NCI-H526 (cell line): ENCODE results near the gene RGCC.
"Not testable (repeated sequence)": the region's sequence is repeated elsewhere in the genome, so short reads cannot be mapped to it uniquely, and the experiment has no call there.

ENCODE experiments used
- DNase-seq, 2 experiments: peaks; one replicate each; lab custom pipeline; 2025; lab: John Stamatoyannopoulos, UW

RGCC gene

DNA sequence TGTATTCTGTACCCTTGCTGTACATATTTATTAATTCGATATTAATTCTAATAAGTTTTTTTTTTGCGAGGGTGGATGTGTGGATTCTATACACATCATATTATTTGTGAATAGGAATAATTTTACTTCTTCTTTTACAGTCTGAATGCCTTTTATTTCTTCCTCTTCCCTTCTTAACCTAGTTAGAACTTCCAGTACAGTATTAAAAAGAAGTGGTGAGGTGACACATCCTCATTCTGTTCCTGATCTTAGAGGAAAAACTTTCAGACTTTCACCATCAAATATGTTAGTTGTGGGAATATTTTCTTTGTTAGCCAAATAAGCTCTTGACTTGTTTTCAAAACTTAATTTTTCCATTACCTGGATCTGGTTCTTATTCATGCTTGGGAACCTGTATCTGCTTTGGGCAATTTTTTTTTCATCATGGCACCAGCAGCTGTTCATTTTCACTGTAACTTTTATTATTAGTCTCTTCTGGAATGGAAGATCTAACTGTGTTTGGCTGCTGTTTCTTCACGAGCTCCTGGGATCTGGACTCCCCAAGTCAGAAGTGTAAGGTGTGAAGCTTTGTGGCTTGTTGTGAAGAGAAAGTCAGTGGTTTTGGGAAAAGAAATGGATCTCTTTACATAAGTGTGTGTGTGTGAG is 33.1 kb downstream of the RGCC start:
- no peak for DNase-seq

- DNase-seq, result no peak
These were observed 34.1 kb downstream of the RGCC start for GRCh38 chr13:41491436-41491835.

- DNase-seq, result no peak
These were observed 35.3 kb downstream of the RGCC start for GRCh38 chr13:41492432-41493260.

DNA sequence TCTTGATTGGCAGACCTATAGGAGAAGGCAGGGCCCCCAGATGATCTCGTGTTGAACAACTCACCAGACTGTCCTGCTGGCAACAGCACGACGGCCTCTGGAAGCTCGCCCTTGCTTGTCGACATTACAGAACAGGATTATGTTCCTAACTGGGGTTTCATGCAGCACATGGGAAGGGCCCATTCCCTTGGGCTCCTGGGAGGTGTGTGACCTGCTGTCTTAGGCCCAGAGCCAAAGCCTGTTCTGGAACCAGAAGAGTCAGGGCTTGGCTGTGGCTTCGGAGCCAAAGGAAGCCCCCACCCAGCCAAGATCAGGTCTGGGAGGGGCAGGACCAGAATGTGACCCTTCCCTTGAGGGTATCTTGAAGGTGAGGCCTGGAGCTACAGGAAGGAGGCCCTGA is 36.9 kb downstream of the RGCC start:
- no peak for DNase-seq

DNA sequence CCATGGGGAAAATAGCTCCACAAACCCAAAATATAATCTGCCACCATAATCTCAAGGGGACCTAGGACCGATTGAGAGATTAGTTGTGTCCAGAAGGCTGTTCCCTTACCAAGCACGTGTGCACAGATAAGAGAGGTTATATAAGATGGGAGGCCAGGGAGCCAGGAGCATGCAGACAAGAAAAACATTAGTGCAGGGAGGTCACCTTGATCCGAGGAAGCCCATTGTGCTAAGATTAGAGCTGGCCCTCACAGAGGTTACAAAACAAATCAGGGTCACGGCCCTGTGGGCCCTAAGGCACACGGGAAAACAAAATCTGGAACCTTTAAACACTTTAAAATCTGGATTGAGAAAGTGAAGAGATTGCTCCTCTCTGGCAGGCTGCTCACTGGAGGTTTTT is 37.7 kb downstream of the RGCC start:
- DNase-seq, result no peak

DNA sequence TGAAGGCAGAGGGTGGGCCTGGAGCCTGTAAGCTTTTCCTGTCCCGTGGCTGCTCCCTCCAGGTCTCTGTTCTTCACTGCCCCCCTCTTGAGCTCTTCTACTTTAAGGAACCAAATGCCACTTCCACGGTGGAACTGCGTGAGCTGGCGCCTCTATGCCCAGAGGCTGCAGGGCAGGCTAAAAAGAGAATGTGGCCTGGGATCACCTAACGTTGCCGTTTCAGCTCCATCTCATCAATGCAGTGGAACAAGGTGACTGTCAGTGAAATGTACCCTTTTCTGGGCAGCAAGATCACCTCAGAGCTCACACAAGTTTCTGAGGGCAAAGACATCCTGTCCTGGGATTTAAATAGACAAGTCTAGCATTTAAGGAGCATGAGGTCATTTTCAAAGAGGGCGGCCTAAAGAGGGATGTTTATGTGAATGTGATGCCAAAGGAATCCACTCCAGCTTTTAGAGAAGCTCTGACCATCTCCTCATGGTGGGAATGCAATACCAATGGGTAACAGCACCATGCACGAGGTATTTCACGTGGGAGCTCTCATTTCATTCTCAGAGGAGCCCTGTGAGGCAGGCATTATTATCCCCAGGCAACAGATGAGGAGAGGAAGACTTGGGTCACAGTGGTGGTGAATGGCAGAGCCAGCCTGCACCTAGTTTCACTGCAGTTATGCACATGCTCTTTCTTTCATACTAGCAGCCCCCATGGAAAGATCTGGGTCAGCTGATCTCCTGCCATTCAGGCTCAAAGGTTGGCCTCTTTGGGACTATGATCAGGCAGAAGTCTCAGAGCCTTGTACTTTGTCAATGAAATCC is 39.3 kb downstream of the RGCC start:
- no peak for DNase-seq

GRCh38 chr13:41497436-41497835 is 40.1 kb downstream of the RGCC start:
- no peak for DNase-seq

- DNase-seq, result no peak
These were observed 42.1 kb downstream of the RGCC start for GRCh38 chr13:41499452-41499851.

DNA sequence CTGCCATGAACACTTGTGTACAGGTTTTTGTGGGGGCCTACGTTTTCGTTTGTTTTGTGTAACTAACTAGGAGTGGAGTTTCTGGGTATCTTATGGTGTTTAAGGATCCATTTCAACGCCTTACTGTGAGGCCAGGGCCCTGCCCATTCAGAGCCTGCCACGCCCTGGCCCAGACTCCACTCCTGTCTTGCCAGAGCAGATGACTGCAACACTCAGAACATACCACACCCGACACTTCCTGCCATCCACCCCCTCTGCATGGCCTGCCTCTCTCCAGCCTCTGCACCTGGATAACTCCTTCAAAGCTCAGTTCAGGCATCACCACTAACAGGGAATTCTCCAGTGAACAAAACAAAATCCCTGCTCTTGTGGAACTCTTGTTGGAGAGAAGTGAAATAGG is 43.2 kb downstream of the RGCC start:
- no peak for DNase-seq

- DNase-seq, result no peak
These were observed 43.9 kb downstream of the RGCC start for GRCh38 chr13:41501281-41501680.

- no peak for DNase-seq
These were observed 44.7 kb downstream of the RGCC start for GRCh38 chr13:41502031-41502430.

- peak; percentile 45 to 83 for DNase-seq
These were observed 45.3 kb downstream of the RGCC start for GRCh38 chr13:41502673-41503072.

DNA sequence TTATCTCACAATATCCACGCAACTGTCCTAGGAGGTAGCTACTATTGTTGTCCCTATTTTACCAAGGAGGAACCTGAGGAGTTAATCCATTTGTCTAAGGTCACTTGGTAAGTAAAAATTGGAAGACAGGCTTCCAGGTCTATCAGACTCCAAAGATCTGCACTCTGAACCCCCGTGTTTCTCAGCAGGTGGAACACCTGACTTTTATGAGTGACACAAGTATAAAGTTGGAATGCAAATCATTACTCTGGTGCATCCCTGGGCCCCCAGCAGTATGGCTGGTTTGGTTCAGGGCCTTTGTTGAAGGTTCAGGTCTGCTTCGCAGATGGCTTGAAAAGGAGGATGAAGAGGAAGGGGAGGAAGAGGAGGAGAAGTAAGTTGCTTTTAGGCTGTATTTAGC is 46.0 kb downstream of the RGCC start:
- DNase-seq, result no peak

DNA sequence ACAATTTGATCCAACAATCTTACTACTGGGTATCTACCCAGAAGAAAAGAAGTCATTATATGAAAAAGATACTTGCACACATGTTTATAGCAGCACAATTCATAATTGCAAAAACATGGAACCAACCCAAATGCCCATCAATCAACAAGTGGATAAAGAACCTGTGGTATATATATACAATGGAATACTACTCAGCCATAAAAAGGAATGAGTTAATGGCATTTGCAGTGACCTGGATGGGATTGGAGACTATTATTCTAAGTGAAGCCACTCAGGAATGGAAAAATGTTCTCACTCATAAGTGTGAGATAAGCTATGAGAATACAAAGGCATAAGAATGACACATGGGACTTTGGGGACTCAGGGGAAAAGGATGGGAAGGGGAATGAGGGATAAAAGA is 47.3 kb downstream of the RGCC start:
- DNase-seq, result not testable (repeated sequence)

- no peak for DNase-seq
These were observed 48.0 kb downstream of the RGCC start for GRCh38 chr13:41505209-41505835.

DNA sequence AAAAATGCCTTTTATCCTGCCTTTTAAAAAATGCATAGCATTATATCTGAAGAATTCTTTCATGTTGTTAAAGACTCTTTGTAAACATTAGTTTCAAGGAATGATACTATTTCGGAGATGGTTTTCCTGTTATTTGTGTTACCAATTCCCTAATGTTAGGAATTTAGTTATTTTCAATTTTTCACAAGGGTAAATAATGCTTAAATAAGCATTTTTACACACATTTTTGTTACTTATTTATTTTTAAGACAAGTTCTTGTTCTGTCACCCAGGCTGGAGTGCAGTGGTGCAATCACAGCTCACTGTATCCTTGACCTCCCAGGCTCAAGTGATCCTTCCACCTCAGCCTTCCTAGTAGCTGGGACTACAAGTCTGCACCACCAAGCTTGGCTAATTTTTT is 49.0 kb downstream of the RGCC start:
- DNase-seq, result no peak

DNA sequence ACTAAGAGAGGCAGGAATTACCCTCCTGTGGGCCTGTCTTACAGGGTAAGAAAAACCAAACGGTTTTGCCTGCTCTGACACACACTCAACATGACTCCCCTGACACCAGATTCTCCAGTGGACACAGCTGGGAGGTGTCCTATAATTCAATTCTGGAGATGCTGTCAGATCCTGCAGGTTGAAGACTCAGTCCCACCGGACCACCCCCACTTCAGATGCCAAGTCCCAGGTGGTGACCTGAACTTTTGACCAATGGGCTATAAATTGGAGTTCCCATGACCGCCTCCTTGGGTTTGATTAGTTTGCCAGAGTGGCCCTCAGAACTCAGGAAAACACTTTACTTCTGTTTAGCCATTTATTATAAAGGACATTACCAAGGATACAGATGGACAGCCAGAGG is 52.6 kb downstream of the RGCC start:
- no peak for DNase-seq

- DNase-seq, result no peak
These were observed 54.5 kb downstream of the RGCC start for GRCh38 chr13:41511827-41512226.

GRCh38 chr13:41512441-41512840 is 55.1 kb downstream of the RGCC start:
- DNase-seq, result no peak

GRCh38 chr13:41513600-41513999 is 56.2 kb downstream of the RGCC start:
- DNase-seq, result no peak

GRCh38 chr13:41514853-41515395 is 57.6 kb downstream of the RGCC start:
- DNase-seq, result no peak

GRCh38 chr13:41515491-41516139 is 58.3 kb downstream of the RGCC start:
- no peak for DNase-seq
